Transverse colon (tissue), 3 donors: ENCODE results near the gene TOGARAM2.

Experiments
- POLR2A ChIP-seq: fragments of 450-650 bp; IDR thresholded peaks from one replicate; pipeline ENCODE4 v1.6.1; 2016; ENCODE audit warnings: antibody characterized with exemption, mild to moderate bottlenecking, moderate library complexity
- TF ChIP-seq, protein P1 (sequence below), 5 experiments: fragments of 200-600 bp in 3 of 5; fragments of 450-650 bp in 2 of 5; sonication (generic) in 3 of 5; IDR thresholded peaks; 1 replicate in 2 of 5; 2 replicates in 3 of 5; pipeline ENCODE4 v1.5.1; 2016 to 2017; ENCODE audit warnings: antibody characterized with exemption in 5 of 5, inconsistent platforms in 3 of 5, mild to moderate bottlenecking in 2 of 5, moderate library complexity in 1 of 5

DNA sequence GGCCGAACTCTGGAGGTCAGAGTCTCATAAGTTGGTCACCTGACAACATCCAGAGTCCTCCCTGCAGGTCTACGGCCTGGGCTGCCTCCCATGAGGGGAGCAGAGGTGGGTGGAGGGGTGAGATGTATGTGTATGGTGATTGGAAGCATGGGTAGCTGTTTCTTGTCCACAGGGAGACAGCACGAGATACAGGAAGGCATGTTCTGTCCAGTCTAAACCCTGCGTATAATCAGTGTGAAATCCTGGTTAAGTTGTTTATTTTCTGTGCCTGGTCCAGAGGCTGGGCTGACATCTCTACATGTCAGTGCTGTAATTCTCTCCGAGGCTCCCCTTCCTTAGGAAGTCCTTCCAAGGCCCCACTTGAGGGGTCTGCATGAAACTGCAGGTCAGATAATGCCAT lies 8.9 kb downstream of the TOGARAM2 start:
- TF ChIP-seq, protein P1, sequence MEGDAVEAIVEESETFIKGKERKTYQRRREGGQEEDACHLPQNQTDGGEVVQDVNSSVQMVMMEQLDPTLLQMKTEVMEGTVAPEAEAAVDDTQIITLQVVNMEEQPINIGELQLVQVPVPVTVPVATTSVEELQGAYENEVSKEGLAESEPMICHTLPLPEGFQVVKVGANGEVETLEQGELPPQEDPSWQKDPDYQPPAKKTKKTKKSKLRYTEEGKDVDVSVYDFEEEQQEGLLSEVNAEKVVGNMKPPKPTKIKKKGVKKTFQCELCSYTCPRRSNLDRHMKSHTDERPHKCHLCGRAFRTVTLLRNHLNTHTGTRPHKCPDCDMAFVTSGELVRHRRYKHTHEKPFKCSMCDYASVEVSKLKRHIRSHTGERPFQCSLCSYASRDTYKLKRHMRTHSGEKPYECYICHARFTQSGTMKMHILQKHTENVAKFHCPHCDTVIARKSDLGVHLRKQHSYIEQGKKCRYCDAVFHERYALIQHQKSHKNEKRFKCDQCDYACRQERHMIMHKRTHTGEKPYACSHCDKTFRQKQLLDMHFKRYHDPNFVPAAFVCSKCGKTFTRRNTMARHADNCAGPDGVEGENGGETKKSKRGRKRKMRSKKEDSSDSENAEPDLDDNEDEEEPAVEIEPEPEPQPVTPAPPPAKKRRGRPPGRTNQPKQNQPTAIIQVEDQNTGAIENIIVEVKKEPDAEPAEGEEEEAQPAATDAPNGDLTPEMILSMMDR (IDR thresholded peaks at IDR 0.05): no peak
- no peak for TF ChIP-seq POLR2A
